ENCODE measurements around the gene PIP4K2A.

Gene PIP4K2A

DNA sequence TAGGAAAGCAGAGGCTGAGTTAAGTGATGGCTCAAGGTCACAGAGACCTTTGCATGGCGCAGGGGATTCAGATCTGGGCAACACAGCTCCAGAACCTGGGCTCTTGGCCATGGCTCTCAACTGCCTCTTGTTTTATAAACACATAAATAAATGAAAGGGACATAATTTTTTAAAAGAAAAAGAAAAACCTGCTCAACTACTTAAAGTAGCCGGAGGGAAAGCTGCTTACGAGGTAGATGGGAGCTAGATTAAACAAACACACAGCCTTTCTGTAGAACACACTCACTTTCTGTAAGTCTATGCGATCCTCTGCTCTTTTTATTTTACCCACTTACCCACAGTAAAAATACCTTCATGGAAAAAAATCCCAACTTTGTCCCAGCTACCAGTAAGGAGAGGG is 81.3 kb downstream of the PIP4K2A start:
- in situ Hi-C loops (cut with HindIII; ENCODE audit: low pct_ligation_motif_present, low pct_unique_long_range_greater_than_20kb, low sequenced_read_pairs) = no loop called here
- DNase-seq = no peak

DNA sequence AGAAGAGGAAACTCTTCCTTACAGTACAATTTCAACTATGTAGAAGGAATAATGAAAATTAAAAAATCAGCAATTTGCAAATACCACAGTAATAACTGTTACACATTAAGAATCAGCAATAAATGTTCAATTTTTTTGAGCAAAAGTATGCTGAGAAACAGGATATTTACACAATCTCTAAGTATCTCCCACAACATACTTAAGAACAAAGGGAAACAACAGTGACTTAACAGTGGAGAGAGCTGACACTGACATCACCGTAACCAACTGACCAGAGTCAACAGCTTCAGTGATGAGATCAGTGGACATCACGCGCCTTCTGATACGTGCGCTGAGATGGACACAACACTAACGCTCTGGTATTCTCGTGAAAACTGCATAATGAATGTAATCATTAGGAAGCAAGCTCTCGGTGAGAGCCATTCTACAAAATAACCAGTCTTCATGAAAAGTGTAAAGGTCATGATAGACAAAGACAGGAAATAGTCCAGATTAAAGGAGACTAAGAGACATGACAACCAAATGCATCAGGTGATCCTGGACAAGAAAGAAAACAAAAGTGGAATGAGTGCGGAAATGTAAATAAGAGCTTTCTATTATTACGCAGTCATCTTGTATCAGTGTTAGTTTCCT is 82.6 kb downstream of the PIP4K2A start:
- in situ Hi-C loops (cut with HindIII; ENCODE audit: low pct_ligation_motif_present, low pct_unique_long_range_greater_than_20kb, low sequenced_read_pairs) = no loop called here
- DNase-seq = peak; percentile 84

GRCh38 chr10:22631185-22631584 is 83.2 kb downstream of the PIP4K2A start:
- no peak for DNase-seq
- in situ Hi-C loops (cut with HindIII; ENCODE audit: low pct_ligation_motif_present, low pct_unique_long_range_greater_than_20kb, low sequenced_read_pairs) = no loop called here

GRCh38 chr10:22630234-22631174 is 83.9 kb downstream of the PIP4K2A start:
- DNase-seq = peak; percentile 39
- in situ Hi-C loops (cut with HindIII; ENCODE audit: low pct_ligation_motif_present, low pct_unique_long_range_greater_than_20kb, low sequenced_read_pairs) = no loop called here

DNA sequence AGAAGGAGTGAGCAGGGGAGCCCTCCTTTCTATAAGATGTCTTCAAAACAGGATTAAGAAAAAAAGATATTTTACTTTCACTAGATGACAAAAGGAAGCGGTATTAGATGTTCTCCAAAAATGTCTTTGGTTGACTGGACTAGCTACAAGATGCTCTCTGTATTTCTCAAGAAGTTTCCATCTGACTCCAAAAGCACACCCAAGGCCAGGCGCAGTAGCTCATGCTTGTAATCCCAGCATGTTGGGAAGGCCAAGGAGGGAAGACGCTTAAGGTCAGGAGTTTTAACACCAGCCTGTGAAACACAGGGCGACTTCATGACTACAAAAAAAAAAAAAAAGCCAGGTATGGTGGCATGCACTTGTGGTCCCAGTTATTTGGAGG is 84.5 kb downstream of the PIP4K2A start:
- in situ Hi-C loops (cut with HindIII; ENCODE audit: low pct_ligation_motif_present, low pct_unique_long_range_greater_than_20kb, low sequenced_read_pairs) = no loop called here
- no peak for DNase-seq

DNA sequence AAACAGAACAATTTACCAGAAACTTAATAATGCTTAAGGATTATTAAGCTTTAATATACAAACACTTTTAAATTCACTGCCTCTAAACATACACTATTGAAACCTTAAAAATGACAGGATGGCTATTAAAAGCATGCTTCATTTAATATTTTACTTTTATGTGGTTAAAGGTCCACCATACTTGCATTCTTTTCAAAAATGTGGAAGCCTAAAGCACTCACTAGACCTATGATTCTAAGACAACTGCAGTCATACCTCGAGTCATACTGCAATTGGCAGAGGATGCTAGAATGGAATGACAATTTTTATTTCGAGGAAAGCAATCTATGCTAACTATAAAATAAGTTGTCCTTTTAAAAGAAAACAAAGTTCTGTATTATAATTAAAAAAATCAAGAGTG is 85.3 kb downstream of the PIP4K2A start:
- in situ Hi-C loops (cut with HindIII; ENCODE audit: low pct_ligation_motif_present, low pct_unique_long_range_greater_than_20kb, low sequenced_read_pairs) = no loop called here
- no peak for DNase-seq

DNA sequence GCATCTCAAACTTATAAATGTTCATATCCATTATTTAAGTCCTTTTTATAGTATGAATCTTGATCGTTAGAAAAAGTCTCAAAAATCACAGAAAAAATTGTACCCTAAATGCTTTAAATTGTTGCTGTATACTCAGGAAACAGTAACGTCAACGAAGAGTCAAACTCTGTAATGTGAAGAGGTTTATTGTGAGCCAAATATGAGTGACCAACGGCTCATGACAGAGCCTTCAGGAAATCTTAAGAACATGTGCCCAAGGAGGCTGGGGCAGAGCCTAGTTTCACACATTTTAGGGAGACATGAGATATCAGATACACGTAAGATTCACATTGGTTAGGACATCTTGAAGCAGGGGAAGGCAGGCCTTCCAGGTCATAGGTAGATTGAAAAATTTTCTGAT is 86.1 kb downstream of the PIP4K2A start:
- no peak for DNase-seq

DNA sequence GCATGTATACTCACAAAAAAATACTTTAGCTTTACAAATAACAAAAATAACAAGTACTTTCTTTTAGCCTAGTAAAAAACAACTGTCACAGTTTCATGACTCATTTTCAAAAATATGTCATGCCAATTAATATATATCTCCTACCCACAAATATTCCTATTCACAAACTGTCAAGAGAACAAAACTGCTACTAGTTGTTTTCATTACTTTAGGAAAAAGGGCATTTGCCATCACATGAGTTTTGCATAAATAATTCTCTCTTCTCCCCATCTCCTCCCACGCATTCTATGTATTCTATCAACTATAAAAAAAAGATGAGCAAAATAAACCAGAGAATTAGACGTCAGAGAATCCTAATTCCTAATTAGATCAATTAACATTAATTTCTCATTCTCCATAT is 87.6 kb downstream of the PIP4K2A start:
- DNase-seq = no peak
- in situ Hi-C loops (cut with HindIII; ENCODE audit: low pct_ligation_motif_present, low pct_unique_long_range_greater_than_20kb, low sequenced_read_pairs) = no loop called here

More for the DNA sequence above, 86.1 kb downstream of the PIP4K2A start:
- in situ Hi-C loops (cut with HindIII; ENCODE audit: low pct_ligation_motif_present, low pct_unique_long_range_greater_than_20kb, low sequenced_read_pairs) = no loop called here

DNA sequence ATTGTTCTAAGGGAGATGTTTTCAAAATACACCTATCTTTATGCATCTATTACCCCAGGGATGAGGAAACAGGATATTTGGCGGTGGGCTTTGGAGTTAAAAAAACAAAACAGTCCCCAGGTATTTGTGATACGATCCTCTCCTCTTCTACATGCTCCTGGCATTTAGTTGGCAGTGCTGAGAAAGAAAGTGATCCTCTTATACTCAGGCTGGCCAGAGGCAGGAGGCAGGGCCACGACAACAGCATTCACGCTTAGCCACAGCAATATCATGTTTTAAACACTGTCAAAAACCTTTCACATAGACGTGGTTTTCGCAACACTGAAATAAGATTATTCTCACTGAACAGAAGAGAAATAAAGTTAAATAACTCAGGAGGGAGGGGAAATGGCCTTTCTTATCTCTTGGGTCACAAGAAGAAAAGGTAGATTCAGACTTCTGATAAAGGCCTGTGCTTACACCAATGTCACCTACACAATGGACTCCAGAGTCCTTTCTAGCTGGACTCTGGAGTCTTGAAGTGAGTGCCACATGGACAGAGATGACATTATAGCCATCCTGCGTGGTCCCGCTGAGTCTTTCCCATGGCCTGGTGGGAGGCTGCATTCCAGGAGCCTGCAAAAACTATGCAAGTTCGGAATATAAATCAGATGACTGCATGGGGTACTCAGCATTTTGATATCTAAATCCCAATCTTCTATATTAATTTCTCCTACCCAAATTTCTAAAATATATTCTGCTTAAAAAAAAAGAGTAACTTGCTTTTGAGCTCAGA is 88.7 kb downstream of the PIP4K2A start:
- in situ Hi-C loops (cut with HindIII; ENCODE audit: low pct_ligation_motif_present, low pct_unique_long_range_greater_than_20kb, low sequenced_read_pairs) = no loop called here

GRCh38 chr10:22624287-22624738 is 90.1 kb downstream of the PIP4K2A start:
- in situ Hi-C loops (cut with HindIII; ENCODE audit: low pct_ligation_motif_present, low pct_unique_long_range_greater_than_20kb, low sequenced_read_pairs) = no loop called here
- DNase-seq = peak; percentile 81

More for the DNA sequence above, 88.7 kb downstream of the PIP4K2A start:
- no peak for DNase-seq

DNA sequence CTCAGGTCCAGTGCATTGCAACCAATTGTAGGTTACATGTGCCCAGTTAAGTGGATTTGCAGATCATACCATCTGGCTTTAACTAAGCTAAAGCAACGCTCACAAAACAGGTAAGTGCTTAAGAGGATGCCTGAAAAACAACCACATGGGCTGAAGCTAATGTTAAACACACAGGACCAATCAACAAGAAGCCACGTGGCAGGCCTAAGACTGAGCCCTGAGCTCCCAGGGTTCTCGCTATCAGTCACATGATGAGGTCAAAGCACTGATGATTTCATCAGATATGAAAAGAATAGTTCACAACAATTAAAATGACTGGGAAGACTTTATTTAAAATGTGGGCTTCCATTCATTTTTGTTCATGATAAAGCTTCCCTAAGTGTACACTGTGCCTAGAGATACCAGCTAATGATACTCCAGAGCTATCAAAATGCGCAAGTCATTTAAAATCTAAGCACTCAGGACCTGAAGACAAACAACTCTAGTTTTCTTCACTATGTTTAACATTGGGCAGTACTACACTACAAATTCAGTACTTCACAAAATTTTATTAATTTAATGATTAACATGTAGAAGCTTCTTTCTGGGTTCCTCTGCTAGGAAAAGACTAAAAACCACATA is 90.6 kb downstream of the PIP4K2A start:
- in situ Hi-C loops (cut with HindIII; ENCODE audit: low pct_ligation_motif_present, low pct_unique_long_range_greater_than_20kb, low sequenced_read_pairs) = no loop called here
- DNase-seq = no peak

GRCh38 chr10:22622242-22622806 is 92.1 kb downstream of the PIP4K2A start:
- DNase-seq = no peak
- in situ Hi-C loops (cut with HindIII; ENCODE audit: low pct_ligation_motif_present, low pct_unique_long_range_greater_than_20kb, low sequenced_read_pairs) = no loop called here

DNA sequence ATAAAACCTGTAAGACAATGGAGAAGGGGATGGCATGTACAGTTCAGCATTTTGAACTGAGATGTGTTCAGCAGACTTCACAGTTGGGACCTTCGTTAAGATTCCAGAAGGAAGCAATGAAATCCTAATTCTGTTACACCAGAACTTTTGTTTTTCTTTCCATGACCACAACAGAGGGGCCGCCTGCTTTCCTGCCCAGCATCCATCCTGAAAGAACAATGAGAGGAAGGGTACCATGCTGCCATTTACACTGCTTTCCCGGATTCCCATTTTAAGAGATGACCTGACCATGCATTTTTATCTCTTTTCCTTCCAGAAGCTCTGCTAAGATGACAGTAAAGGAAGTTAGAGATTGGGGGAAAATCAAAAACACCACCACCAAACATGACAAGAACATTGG is 92.7 kb downstream of the PIP4K2A start:
- DNase-seq = no peak
- in situ Hi-C loops (cut with HindIII; ENCODE audit: low pct_ligation_motif_present, low pct_unique_long_range_greater_than_20kb, low sequenced_read_pairs) = no loop called here

DNA sequence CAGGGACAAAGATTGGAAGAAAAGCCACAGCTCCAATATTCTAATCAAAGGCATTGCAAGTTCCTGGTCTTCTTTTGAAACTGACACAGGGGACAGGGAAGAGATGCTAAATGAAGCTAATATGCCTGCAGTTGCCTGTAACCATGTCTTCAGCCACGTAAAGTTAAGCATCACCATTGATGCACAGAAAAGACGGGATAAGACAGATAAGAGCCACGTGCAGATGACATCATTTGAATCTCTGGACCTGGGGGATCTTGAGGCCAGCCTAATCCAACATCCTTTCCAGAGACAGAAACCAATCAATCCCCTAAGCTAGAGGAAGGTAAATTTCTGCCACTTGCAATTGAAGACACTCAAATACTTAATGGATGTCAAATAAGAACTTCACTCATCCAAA is 93.4 kb downstream of the PIP4K2A start:
- in situ Hi-C loops (cut with HindIII; ENCODE audit: low pct_ligation_motif_present, low pct_unique_long_range_greater_than_20kb, low sequenced_read_pairs) = no loop called here
- no peak for DNase-seq

GRCh38 chr10:22620140-22620857 is 94.1 kb downstream of the PIP4K2A start:
- DNase-seq = peak; percentile 93
- in situ Hi-C loops (cut with HindIII; ENCODE audit: low pct_ligation_motif_present, low pct_unique_long_range_greater_than_20kb, low sequenced_read_pairs) = no loop called here

DNA sequence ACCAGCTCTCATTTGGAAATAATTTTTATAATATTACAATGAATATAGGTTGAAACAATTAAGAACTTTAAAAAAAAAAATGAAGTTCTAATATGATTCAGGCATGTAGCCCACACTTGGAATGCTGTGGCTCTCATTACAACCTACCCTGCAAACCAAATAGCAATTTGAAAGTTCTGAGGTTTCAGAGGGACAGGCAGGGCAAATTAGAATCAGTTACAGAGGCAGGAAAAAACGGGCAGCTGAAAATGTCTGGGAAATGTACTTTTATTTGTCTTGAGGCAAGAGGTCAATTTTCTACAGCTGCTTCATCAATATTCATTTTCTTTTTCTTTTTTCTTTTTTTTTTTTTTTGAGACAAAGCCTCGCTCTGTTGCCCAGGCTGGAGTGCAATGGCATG is 95.3 kb downstream of the PIP4K2A start:
- no peak for DNase-seq
- in situ Hi-C loops (cut with HindIII; ENCODE audit: low pct_ligation_motif_present, low pct_unique_long_range_greater_than_20kb, low sequenced_read_pairs) = no loop called here

DNA sequence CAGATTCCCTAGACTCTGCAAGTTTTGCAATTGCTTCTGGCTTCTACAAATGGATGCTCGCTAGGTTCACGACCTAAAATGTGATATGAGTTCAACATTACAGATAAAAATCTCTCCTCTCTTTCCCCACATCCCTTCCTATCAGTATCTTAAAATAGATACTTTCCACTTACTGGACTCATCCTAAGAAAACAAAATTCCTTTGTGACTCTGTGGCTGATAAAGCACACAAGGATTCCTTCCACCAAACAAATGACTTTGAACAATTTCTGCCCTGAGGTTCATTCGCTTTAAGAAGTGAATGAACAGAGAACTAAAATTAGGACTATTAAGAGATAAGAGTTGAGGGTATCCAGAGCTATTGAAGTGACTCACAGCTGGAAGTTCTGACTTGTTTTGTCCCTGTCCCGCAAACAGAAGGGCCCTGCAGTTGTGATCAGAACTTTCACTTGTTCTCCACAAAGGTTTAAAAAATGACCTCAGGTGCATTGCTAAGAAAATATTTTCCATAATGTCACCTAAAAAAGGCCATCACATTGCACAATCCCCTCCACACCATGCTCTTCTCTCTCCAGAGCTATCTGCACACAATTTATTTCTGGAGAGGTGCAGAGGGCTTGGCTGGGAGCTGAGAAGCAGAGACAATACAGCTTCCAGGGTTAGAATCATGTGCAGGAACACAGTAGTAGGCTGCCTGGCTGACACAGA is 96.1 kb downstream of the PIP4K2A start:
- in situ Hi-C loops (cut with HindIII; ENCODE audit: low pct_ligation_motif_present, low pct_unique_long_range_greater_than_20kb, low sequenced_read_pairs) = no loop called here
- no peak for DNase-seq
